ENCODE measurements around the gene CYSRT1. TPM values are rescaled to one million over a fixed set of nuclear protein-coding genes. Genes with fewer than 3 reads are reported as not detected.
A peak's percentile ranks its signal among the peaks of the same experiment; 100 is the strongest.

CYSRT1 gene
- total and polyA plus RNA-seq, 10 donors, result 0.36 to 0.94 (median 0.64) TPM; not detected in 5

- no peak for DNase-seq
- Histone ChIP-seq H3K27ac (no peak overlapping the region), H3K4me1 (peaks cover 0 to 22% (median 16%) of the 10 kb centered on the region in 6 donors), H3K9me3 (no peaks in the 10 kb centered on the region), H3K36me3 (peaks cover 0 to 90% (median 23%) of the 10 kb centered on the region in 6 donors), H3K27me3 (replicated peaks in 1 of 7) (no peaks in the 10 kb centered on the region), H3K4me3 (no peak overlapping the region)
- intact Hi-C loops (cut with DNase I; ENCODE audit: low total_unique reads), result no loop called here
- 87 to 96% (median 92%) methylated on average over 31 to 49 of the region's 49 CpGs for WGBS, 5 donors
- no peak for TF ChIP-seq POLR2A (IDR thresholded peaks at IDR 0.05)
- no peak for TF ChIP-seq CTCF (IDR thresholded peaks at IDR 0.05 in 8 of 11, conservative IDR thresholded peaks at IDR 0.05 in 3 of 11)
- peak in 2 of 3 donors; percentile 15 to 45 for TF ChIP-seq POLR2AphosphoS5 (IDR thresholded peaks at IDR 0.05)
These were observed 11.6 kb upstream of the CYSRT1 start for GRCh38 chr9:137213160-137214060.

- Histone ChIP-seq H3K36me3 (peaks cover 0 to 78% (median 23%) of the 10 kb centered on the region in 6 donors), H3K4me3 (no peak overlapping the region), H3K27me3 (replicated peaks in 1 of 7) (no peaks in the 10 kb centered on the region), H3K27ac (no peak overlapping the region), H3K9me3 (no peaks in the 10 kb centered on the region), H3K4me1 (peaks cover 0 to 34% (median 18%) of the 10 kb centered on the region in 6 donors)
- TF ChIP-seq POLR2A (IDR thresholded peaks at IDR 0.05), result no peak
- TF ChIP-seq CTCF (IDR thresholded peaks at IDR 0.05 in 8 of 11, conservative IDR thresholded peaks at IDR 0.05 in 3 of 11), result no peak
- TF ChIP-seq POLR2AphosphoS5 (IDR thresholded peaks at IDR 0.05), result peak in 2 of 3 donors; percentile 17 to 21
- WGBS, 5 donors, result 91 to 97% (median 95%) methylated on average over 13 to 19 of the region's 19 CpGs
- intact Hi-C loops (cut with DNase I; ENCODE audit: low total_unique reads), result no loop called here
- DNase-seq, result no peak
These were observed 10.4 kb upstream of the CYSRT1 start for GRCh38 chr9:137214620-137215019.

- DNase-seq, result no peak
These were observed 9.6 kb upstream of the CYSRT1 start for GRCh38 chr9:137215196-137215986.

More at GRCh38 chr9:137215196-137215986, 9.6 kb upstream of the CYSRT1 start:
- 92 to 98% (median 94%) methylated on average over 13 to 22 of the region's 22 CpGs for WGBS, 5 donors
- Histone ChIP-seq H3K4me1 (peaks cover 0 to 34% (median 18%) of the 10 kb centered on the region in 6 donors), H3K36me3 (peaks cover 0 to 71% (median 16%) of the 10 kb centered on the region in 6 donors), H3K4me3 (no peak overlapping the region), H3K27me3 (replicated peaks in 1 of 7) (no peaks in the 10 kb centered on the region), H3K9me3 (no peaks in the 10 kb centered on the region), H3K27ac (no peak overlapping the region)
- TF ChIP-seq POLR2AphosphoS5 (IDR thresholded peaks at IDR 0.05), result no peak
- no peak for TF ChIP-seq CTCF (IDR thresholded peaks at IDR 0.05 in 8 of 11, conservative IDR thresholded peaks at IDR 0.05 in 3 of 11)
- TF ChIP-seq POLR2A (IDR thresholded peaks at IDR 0.05), result no peak
- intact Hi-C loops (cut with DNase I; ENCODE audit: low total_unique reads), result no loop called here

Data from spleen (tissue), 11 donors.